Activated CD4-positive, alpha-beta T cell treated with anti-CD3 and anti-CD28 coated beads, Interleukin-2, amount 50 U/mL, for 24 hours (primary cell): ENCODE results near the gene RPAIN.

ENCODE experiments used
- DNase-seq, 2 donors: peaks; one replicate each; pipeline ENCODE4 v3.0.0-alpha.2; 2020; ENCODE audit warnings: low read depth in 1 of 2, low spot score in 1 of 2

Gene RPAIN, protein sequence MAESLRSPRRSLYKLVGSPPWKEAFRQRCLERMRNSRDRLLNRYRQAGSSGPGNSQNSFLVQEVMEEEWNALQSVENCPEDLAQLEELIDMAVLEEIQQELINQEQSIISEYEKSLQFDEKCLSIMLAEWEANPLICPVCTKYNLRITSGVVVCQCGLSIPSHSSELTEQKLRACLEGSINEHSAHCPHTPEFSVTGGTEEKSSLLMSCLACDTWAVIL

GRCh38 chr17:5419959-5420653 lies at the start of gene RPAIN:
TSS of gene RPAIN (plus strand) at chr17:5420182. CDS start at chr17:5420211, 29 bp downstream.
- DNase-seq = peak; percentile 76 to 87

DNA sequence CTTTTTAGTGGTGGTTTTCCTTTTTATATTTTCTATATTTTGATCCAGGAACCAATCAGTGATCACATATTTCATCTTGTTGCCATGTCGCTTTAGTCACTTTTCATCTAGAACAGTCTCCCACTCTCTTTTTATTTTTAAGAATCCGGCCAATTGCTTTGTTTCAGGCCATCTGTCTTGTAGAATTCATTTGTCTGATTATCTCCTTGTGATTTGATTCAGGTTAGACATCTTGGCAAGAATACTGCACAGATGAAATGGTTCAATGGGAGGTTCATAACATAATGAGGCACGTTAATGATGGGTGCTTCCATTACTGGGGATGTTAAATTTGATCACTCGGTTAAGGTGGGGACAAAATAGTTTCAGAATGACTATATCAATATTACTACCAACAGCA lies 49.6 kb upstream of the RPAIN start:
- no peak for DNase-seq

DNA sequence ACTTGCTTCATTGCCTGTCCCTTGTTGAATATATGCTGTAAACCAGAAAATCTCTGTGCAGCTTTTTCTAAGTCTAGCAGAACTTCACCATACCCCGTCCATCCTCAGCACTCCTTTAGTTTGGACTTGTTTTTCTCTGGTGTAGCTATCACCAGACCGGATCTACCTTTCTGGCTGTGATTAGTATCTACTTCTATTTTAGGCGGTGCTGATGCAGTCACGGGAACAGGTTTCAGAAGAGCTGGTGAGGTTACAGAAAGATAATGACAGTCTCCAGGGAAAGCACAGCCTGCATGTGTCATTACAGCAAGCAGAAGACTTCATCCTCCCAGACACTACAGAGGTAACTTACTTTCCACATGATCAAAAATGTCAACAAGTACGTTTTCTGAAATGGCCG lies 46.9 kb upstream of the RPAIN start:
- no peak for DNase-seq

DNA sequence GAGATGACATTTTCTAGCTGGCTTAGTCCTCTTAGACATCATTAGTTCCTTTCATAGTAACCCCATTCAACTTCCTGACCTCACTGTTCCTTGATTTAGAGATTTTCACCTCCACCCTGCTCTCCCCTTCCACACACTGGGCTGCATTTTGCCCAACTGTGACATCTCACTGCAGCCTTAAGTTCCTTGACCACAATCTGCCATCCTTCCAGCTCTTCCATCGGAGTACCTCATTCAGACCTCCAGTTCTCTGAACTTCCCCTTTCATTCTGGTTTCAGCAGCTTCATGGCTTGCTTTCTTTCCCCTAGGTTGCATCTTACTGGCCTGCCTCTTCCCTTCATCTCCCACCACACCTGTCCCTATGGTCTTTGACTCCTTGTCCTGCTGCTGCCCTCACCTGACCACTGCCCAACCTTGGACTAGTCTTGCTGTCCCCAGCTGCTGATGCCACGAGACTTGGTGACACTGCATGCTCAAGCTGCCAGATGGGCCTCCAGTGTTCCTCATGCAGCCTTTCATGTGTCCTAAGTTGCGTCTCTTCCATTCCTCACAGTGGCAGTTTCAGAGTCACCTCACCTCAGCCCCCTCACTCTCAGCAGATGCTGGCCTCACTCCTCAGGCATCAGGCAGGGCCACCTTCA lies 41.3 kb upstream of the RPAIN start:
- no peak for DNase-seq

DNA sequence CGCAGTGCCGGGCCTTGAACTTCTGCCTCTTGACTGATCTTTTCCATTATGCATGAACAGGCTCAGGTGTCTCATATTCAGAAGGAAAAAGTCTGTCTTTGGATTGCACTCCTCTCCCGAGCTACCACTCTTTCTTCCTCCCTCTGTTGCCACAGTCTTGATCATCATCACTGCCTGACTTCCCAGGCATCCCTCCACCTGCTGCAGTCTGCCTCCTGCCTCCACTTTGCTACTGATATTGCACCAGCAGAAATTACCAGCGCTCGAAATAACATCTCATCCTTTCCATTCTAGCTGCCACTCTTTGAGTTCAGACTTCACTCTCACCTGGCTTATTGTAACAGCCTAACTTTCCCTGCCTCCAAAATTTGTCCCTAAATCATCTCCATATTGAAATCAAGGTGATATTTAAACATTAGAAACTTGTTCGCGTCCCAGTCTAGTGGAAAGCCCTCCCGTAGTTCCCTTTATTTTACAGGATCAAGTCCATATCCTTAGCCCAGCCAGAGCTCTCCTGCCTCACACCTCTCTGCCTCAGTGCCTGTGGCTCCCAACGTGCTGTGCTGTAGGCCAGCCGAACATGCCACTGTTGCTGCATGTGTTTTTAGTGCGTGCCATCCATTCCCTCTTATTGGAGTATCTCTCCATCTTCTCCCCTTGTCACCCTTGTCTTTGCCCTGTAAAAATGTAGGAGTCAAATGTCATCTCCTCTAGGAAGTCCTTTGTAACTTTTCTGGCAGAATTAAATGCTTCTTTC lies 40.5 kb upstream of the RPAIN start:
- DNase-seq = no peak

DNA sequence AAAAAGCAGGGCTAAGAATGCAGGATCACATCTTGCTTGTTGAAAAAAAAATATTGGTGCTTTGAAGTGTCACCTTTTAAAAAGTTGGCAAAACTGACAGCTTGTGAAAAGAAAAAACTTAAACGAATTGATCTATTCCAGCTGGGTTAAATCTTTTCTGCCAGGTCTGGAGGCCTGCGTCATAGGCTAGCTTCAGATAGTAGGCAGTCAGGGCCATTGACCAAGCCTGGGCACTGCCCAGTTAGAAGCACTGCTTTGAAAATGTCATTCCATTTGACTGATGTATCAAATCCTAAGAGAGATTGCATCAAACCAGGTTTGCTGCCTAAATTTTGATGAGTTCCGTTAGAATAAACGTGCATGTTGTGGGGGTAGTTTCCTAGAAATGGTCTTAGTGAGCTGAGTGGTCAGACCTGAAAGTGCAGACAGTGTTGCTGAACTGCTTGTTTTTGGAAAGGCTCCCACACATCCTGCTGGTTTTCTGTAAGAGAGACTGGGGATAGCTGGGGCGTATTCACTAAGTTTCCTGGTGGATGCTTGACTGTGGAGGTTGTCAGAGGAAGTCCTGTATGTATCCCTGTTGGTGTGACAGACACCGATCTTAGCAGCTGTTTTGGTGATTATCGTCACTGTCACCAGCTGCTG lies 39.4 kb upstream of the RPAIN start:
- no peak for DNase-seq

GRCh38 chr17:5381542-5381941 lies 38.4 kb upstream of the RPAIN start:
- DNase-seq = no peak

- no peak for DNase-seq
Observed at GRCh38 chr17:5391678-5392077, 28.3 kb upstream of the RPAIN start.

GRCh38 chr17:5396612-5397011 lies 23.4 kb upstream of the RPAIN start:
- no peak for DNase-seq

DNA sequence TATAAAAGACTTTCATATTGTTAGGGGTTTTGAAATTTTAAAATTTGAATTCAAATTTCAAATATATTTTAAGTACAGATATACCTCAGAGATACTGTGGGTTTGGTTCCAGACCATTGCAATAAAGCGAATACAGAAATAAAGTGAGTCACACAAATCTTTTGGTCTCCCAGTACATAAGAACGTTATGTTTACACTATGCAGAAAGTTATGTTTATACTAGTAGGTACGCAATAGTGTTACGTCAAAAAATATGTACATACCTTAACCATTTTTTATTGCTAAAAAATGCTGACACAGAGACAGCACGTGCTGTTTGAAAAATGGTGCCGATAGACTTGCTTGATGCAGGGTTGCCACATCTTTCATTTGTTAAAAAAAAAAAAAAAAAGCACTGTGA lies 20.2 kb upstream of the RPAIN start:
- no peak for DNase-seq

GRCh38 chr17:5405400-5405799 lies 14.6 kb upstream of the RPAIN start:
- DNase-seq = no peak

GRCh38 chr17:5408186-5408585 lies 11.8 kb upstream of the RPAIN start:
- no peak for DNase-seq

DNA sequence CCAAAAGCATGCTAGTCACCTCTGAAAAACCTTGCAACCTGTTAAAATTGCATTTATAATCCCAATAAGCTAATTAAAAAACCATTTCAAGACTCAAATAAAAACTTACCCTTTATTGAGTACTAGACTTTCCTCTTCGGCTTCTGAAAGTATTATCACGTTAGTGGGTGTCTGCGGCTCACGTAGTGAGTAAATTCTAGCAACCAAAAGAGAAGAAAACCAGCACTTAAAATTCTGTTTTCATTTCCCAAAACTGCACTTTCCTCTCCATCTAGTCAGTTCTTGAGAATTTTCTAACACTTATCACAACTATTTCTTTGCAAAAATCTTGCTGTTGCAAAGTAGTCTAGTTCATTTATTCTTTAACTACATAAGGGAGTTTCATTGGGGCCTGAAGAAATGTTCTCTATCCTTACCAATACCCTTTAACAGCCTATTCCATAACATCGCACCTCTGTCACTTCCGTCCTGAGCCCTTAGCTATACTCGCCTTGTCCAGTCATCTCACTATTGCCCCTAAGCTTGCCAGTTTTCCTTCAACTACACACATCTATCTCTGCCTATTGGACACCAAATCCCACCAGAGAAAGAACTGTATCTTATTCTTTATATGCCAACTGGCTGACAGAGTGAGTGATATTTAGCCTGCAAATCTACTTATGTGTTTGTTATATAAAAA lies 9.2 kb upstream of the RPAIN start:
- no peak for DNase-seq

DNA sequence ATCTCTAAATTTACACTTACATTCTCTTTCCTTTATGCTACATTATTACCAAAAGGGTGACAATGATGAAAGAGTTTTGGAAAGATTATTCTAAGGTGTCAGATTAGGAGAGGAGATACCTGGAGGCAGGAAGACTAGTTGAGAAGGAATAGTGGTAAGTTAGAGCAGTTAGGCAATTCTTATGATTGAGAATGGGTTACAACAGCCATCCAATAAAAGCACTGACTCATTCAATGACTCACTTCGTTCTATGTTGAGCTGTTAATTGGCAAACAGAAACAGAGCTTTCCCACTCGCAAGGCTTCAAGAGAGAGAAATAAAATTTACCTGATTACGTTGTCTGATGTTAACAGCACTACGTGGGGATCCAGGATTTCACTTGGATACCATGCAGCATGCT lies 6.3 kb upstream of the RPAIN start:
- DNase-seq = no peak

- DNase-seq = no peak
Observed at GRCh38 chr17:5416901-5417300, 3.1 kb upstream of the RPAIN start.

DNA sequence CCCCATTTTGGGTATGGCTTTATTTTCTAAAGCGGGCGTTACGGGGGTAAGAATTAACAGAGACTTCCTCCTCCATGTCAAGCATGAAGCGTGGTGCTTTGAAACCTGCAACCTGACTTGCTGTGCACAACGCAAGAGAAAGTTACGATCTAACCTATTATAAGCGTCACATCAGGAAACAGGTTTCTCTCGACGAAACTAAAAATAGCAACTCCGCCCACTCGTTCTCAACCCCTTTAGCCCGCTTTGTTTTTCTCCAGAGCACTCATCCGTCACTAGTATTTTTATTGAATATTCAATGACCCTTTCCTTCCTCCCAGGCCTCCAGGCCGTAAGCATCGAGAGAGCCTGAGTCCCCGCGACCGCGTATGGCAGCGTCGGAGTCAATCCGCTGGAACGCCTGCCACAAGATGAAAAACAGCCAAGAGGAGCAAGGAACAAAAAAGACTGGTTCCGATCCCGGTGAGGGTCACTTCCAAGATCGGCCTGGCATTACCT lies 1.1 kb upstream of the RPAIN start:
- DNase-seq = peak in 1 of 2 donors; percentile 77

DNA sequence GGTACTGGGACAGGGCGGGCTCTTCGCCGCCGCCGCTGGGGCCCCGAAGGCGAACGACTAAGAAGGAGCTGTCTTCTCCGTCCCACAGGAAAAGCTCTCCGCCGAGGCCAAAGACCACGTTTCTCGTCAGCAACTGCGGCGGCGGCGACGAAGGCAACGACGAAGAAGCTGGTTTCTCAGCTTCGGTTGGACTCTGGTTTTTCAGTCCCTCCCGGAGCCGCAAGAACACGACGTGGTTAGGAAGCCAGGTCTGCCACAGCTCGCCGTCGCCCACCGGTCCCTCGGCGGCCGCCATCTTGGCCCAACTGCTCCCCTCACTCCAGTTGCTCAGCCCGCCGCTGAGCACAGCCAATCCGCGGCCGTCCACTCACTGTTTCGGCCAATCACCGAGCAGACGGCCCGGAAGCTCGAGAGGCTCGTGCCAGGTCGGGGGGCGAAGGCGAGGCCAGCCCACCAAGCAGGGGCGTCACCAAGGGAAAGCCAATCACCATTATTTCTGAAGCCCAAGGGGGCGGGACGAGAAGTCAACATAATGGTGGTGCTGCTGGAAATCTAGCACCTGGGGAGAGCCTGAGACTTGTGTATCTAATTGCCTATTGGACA lies 525 bp upstream of the RPAIN start, which contains the start of gene NUP88:
Gene NUP88, minus strand, starts transcription at position 307 of the 603 bp plus-strand sequence. Its CDS starts 12 bp downstream, at position 295.
- peak; percentile 90 to 98 for DNase-seq

DNA sequence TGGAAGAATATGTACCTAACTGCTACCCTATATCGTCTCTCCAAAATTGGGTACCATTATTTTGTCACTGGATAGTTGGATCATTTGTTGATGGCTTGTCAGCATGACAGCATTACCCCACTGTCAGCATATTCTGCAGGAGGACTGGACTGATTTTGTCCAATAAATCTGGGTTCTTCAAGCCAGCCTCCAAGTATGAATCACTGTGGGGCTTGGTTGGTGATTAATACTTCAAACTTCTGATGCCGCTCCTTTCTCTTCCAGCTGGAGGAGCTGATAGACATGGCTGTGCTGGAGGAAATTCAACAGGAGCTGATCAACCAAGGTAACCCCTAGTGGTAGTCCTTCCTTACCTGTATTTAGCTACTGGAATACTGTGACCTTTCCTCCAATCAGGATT lies 2.5 kb downstream of the RPAIN start:
- DNase-seq = no peak

DNA sequence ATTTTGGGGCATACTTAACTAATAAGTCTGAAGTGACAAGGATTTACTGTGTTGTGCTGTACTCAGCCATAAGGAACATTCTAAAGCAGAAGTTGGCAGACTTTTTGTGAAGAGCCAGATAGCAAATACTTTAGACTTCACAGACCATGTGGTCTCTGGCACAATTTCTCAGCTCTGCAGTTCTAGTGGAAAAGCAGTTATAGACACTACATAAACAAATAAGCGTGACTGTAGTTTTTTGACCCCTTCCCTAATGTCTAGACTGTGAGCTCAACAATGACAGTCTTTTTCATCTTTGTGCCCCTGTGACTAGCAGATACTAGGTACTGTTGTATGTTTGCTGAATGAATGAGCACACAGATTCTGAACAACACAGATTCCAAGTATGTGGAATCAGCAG lies 4.9 kb downstream of the RPAIN start:
- DNase-seq = no peak

DNA sequence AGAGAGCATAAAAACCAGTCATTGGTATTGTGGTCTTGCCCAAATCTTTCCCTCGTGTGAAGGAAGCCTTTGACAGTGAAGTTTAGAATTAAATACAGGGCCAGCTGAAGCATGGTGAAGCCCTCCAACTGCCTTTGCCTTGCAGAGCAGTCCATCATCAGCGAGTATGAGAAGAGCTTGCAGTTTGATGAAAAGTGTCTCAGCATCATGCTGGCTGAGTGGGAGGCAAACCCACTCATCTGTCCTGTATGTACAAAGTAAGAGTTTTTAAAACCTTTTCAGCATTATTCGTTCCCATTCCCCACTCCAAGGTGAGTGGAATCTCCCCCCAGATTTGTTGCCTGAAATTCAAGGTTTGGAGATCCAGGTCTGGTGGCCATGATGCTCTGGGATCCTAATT lies 5.8 kb downstream of the RPAIN start:
- DNase-seq = no peak
